PC-3 (cell line): ENCODE measurements around the gene CAPN5.

Experiments
- EZH2 ChIP-seq: fragments of 300-600 bp; sonication (generic); IDR thresholded peaks from one replicate; pipeline ENCODE4 v1.6.1; 2017; ENCODE audit warnings: antibody characterized with exemption, mild to moderate bottlenecking, low read length; ENCODE audit not compliant: unreplicated experiment
- TF ChIP-seq, protein P1 (sequence below): fragments of 300-600 bp; sonication (generic); conservative IDR thresholded peaks from 2 replicates; pipeline ENCODE4 v1.5.1; 2017; ENCODE audit warnings: antibody characterized with exemption, low read depth, mild to moderate bottlenecking, low read length

DNA sequence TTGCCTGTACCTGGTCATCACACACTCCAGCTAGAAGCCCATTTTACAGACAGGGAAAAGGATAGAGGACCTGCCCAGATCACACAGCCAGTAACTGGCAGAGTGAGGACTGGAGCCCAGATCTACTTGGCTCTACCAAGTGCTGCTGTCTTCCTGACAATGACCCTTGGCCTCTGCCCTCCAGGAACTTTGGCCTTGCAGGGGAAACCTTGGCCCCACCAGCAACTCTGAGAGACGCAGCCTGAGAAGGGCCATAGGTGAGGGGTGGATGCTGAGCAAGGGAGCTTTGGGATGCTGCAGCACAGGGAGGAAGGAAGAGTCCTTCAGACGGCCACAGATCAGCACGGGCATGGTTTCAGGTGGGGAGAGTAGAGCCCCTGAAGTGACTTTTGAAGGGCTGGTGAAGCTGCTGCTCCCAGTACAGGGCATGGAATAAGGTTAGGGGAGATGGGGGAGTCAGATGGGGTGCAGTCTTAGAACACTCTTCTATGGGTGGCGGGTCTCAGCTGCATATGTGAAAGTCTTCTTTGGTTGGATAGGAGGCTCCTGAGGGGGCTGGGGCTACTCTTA is 2.0 kb upstream of the CAPN5 start:
- TF ChIP-seq, protein P1, sequence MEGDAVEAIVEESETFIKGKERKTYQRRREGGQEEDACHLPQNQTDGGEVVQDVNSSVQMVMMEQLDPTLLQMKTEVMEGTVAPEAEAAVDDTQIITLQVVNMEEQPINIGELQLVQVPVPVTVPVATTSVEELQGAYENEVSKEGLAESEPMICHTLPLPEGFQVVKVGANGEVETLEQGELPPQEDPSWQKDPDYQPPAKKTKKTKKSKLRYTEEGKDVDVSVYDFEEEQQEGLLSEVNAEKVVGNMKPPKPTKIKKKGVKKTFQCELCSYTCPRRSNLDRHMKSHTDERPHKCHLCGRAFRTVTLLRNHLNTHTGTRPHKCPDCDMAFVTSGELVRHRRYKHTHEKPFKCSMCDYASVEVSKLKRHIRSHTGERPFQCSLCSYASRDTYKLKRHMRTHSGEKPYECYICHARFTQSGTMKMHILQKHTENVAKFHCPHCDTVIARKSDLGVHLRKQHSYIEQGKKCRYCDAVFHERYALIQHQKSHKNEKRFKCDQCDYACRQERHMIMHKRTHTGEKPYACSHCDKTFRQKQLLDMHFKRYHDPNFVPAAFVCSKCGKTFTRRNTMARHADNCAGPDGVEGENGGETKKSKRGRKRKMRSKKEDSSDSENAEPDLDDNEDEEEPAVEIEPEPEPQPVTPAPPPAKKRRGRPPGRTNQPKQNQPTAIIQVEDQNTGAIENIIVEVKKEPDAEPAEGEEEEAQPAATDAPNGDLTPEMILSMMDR: no peak
- no peak for TF ChIP-seq EZH2
